Measurements from ENCODE around the gene SHC4. TPM values are rescaled to one million over a fixed set of nuclear protein-coding genes. Genes with fewer than 3 reads are reported as not detected.

The SHC4 gene
- total and polyA plus RNA-seq, 9 of the 15 experiments (the other 6 are each of a cell fraction or from before 2014, with no cell fraction given) = 0.43 to 1.2 (median 0.67) TPM

DNA sequence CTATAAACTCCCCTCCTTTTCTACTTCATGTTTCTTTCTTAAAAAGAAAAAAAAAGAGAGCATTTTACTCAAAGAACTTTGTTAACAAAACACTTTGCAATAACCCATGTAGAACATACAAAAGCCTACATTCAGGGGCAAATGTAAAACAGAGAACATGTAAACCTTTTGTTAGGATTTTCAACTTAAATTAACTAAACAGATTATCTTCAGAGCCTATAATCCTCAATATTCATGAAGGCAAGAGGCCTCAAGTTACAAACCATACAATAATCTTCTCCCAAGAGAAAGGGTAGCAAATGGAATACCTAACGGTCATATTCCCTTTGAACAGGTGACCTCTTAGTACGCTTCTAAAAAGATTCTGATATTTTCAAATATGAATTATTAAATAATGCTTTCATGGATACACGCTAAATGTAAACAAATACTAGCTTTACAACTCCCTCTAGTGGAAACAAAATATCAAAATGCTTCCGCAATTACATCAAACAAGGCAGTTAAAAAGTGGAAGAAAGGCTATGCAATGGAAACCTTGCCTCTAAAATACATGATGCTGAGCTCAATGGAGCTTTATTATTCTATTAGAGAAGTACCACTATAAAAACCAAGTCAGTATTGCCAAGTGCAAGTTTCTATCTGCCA lies 162.8 kb downstream of the SHC4 start:
- 23% methylated on average over 4 of the region's 4 CpGs for WGBS (ENCODE audit: insufficient coverage, low coverage, missing lambda C conversion rate)
- CTCF ChIA-PET (ENCODE audit: low intra/inter-chr PET ratio) = interaction anchor here (0.6 to 1.4 kb wide), 4 partner anchors 16 to 444 kb away, joined by 3 to 4 read pairs (median 4); no protein-coding TSS in a partner anchor
- Histone ChIP-seq H3K27me3 (ENCODE audit: control insufficient read depth in 2 of 2, insufficient read depth in 2 of 2, low read length in 2 of 2) (no peaks in the 10 kb centered on the region), H3K79me2 (ENCODE audit: control insufficient read depth, insufficient read depth, low read length) (peaks cover 65% of the 10 kb centered on the region), H3K4me3 (no peak overlapping the region), H3K9me3 (replicated peaks; ENCODE audit: control insufficient read depth, insufficient read depth, low read depth, low read length) (no peaks in the 10 kb centered on the region), H3K27ac (ENCODE audit: extremely low read depth, low read depth, low read length) (no peak overlapping the region), H3K9me1 (ENCODE audit: control insufficient read depth, insufficient read depth, low read length) (no peaks in the 10 kb centered on the region), H3K4me1 (replicated peaks in 1 of 2; ENCODE audit: control insufficient read depth in 2 of 2, insufficient read depth in 2 of 2, low read length in 2 of 2) (peaks cover 0 to under 1% of the 10 kb centered on the region in 2 experiments; a peak in 1 of 5 replicates), H3K4me2 (ENCODE audit: insufficient read depth, low read length) (no peak overlapping the region), H3K9ac (ENCODE audit: insufficient read depth in 1 of 2, low read depth in 2 of 2, low read length in 2 of 2) (no peak overlapping the region), H4K20me1 (replicated peaks; ENCODE audit: control insufficient read depth, insufficient read depth, low read length) (no peaks in the 10 kb centered on the region), H2AFZ (ENCODE audit: low read depth, low read length) (no peak overlapping the region; the same call in 1 of the 2 replicates), H3K36me3 (ENCODE audit: control insufficient read depth, insufficient read depth, low read length) (peaks cover 56% of the 10 kb centered on the region)
- ATAC-seq = peak; percentile 50; the same call in 1 of the 3 replicates
- peak in 2 of 4 experiments; percentile 10 to 13 for DNase-seq (ENCODE audit: extremely low read depth in 1 of 4, low spot score in 3 of 4)
- BruUV-seq (replicated peaks) = no TSS peak
- in situ Hi-C loops (cut with MboI) (loop anchor here (25.0 kb wide), 1 partner anchor 439 kb away; no protein-coding TSS in a partner anchor), intact Hi-C loops (cut with micrococcal nuclease) (loop anchor here (5.0 to 10.0 kb wide), 2 partner anchors 296 to 444 kb away; no protein-coding TSS in a partner anchor)
- peak; percentile 32 for FAIRE-seq
- POLR2A ChIA-PET = interaction anchor here (0.6 to 2.3 kb wide), 2 partner anchors 11 to 89 kb away, joined by 3 to 11 read pairs; no protein-coding TSS in a partner anchor
- TF ChIP-seq RAD21 (CRISPR knock-in tag; conservative IDR thresholded peaks at IDR 0.05 in 1 of 2, IDR thresholded peaks at IDR 0.05 in 1 of 2) (peak; percentile 63 to 68), FOXA3 (CRISPR knock-in tag; conservative IDR thresholded peaks at IDR 0.05 in 1 of 2, IDR thresholded peaks at IDR 0.05 in 1 of 2) (0 out of 4 replicates have a peak, but pooled peaks of 1 of the 2 experiments have one; percentile 25), FOXK2 (conservative IDR thresholded peaks at IDR 0.05 in 1 of 2, IDR thresholded peaks at IDR 0.05 in 1 of 2; ENCODE audit: low read depth in 2 of 2) (0 out of 4 replicates have a peak, but pooled peaks of 1 of the 2 experiments have one; percentile 25), SMC3 (conservative IDR thresholded peaks at IDR 0.05; ENCODE audit: insufficient read depth, low read depth, low read length) (0 out of 2 replicates have a peak, but pooled peaks have one; percentile 20), DIDO1 (tag; IDR thresholded peaks at IDR 0.05; ENCODE audit: low read depth) (no peak)
- TF ChIP-seq, protein P1, sequence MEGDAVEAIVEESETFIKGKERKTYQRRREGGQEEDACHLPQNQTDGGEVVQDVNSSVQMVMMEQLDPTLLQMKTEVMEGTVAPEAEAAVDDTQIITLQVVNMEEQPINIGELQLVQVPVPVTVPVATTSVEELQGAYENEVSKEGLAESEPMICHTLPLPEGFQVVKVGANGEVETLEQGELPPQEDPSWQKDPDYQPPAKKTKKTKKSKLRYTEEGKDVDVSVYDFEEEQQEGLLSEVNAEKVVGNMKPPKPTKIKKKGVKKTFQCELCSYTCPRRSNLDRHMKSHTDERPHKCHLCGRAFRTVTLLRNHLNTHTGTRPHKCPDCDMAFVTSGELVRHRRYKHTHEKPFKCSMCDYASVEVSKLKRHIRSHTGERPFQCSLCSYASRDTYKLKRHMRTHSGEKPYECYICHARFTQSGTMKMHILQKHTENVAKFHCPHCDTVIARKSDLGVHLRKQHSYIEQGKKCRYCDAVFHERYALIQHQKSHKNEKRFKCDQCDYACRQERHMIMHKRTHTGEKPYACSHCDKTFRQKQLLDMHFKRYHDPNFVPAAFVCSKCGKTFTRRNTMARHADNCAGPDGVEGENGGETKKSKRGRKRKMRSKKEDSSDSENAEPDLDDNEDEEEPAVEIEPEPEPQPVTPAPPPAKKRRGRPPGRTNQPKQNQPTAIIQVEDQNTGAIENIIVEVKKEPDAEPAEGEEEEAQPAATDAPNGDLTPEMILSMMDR (IDR thresholded peaks at IDR 0.05 in 2 of 3, conservative IDR thresholded peaks at IDR 0.05 in 1 of 3; ENCODE audit: insufficient read depth in 2 of 3, low read depth in 1 of 3, low read length in 3 of 3) = peak in 1 of 3 experiments; percentile 62; a peak in 4 of 6 replicates
- TF ChIP-seq, protein P2, sequence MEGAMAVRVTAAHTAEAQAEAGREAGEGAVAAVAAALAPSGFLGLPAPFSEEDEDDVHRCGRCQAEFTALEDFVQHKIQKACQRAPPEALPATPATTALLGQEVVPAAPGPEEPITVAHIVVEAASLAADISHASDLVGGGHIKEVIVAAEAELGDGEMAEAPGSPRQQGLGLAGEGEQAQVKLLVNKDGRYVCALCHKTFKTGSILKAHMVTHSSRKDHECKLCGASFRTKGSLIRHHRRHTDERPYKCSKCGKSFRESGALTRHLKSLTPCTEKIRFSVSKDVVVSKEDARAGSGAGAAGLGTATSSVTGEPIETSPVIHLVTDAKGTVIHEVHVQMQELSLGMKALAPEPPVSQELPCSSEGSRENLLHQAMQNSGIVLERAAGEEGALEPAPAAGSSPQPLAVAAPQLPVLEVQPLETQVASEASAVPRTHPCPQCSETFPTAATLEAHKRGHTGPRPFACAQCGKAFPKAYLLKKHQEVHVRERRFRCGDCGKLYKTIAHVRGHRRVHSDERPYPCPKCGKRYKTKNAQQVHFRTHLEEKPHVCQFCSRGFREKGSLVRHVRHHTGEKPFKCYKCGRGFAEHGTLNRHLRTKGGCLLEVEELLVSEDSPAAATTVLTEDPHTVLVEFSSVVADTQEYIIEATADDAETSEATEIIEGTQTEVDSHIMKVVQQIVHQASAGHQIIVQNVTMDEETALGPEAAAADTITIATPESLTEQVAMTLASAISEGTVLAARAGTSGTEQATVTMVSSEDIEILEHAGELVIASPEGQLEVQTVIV (CRISPR knock-in tag; IDR thresholded peaks at IDR 0.05; ENCODE audit: borderline replicate concordance) = no peak

All from K562 (cell line).